Natural killer cell (primary cell): ENCODE results near the gene CHST15. TPM values are rescaled to one million over a fixed set of nuclear protein-coding genes. Genes with fewer than 3 reads are reported as not detected.

ENCODE experiments used
- ATAC-seq, 3 donors: fragments of 150-1000 bp in 2 of 3; fragments of 200-7000 bp in 1 of 3; cut with Tn5 transposase; 1 replicate in 1 of 3; 2 replicates in 2 of 3; pipeline ENCODE4 v1.10.0; 2021; ENCODE audit warnings: mild to moderate bottlenecking in 2 of 3, moderate library complexity in 2 of 3
- DNase-seq, 2 donors: peaks; one replicate each; pipeline versions ENCODE4 v3.0.0 to v3.0.0-alpha.2; 2013 to 2021; ENCODE audit warnings: mixed read lengths in 1 of 2
- H3K27ac ChIP-seq: one replicate; pipeline ENCODE4 v1.5.1; 2013; ENCODE audit warnings: mild to moderate bottlenecking, low read length
- H3K27me3 ChIP-seq: one replicate; pipeline ENCODE4 v1.6.1; 2013; ENCODE audit warnings: low read length; ENCODE audit not compliant: control insufficient read depth, insufficient read depth
- H3K36me3 ChIP-seq: one replicate; pipeline ENCODE4 v1.6.1; 2013; ENCODE audit warnings: low read length; ENCODE audit not compliant: control insufficient read depth, insufficient read depth
- H3K4me1 ChIP-seq: one replicate; pipeline ENCODE4 v1.6.1; 2013; ENCODE audit warnings: low read length; ENCODE audit not compliant: control insufficient read depth, insufficient read depth
- H3K4me3 ChIP-seq: one replicate; pipeline ENCODE4 v1.5.1; 2013; ENCODE audit warnings: low read length
- H3K9me3 ChIP-seq: one replicate; pipeline ENCODE4 v1.6.1; 2013; ENCODE audit warnings: low read length; ENCODE audit not compliant: control insufficient read depth, insufficient read depth
- H3K27ac Mint-ChIP-seq, 2 donors: one replicate each; pipeline ENCODE4 v1.8.0; 2022; ENCODE audit warnings: mild to moderate bottlenecking in 2 of 2, mixed read lengths in 2 of 2, moderate library complexity in 1 of 2
- H3K27me3 Mint-ChIP-seq, 2 donors: one replicate each; pipeline ENCODE4 v1.8.0; 2022; ENCODE audit warnings: low read depth in 2 of 2, mixed read lengths in 2 of 2
- H3K36me3 Mint-ChIP-seq: one replicate; pipeline ENCODE4 v1.8.0; 2022; ENCODE audit warnings: mixed read lengths
- H3K4me1 Mint-ChIP-seq, 2 donors: one replicate each; pipeline ENCODE4 v1.8.0; 2022; ENCODE audit warnings: mixed read lengths in 2 of 2
- H3K4me3 Mint-ChIP-seq: one replicate; pipeline ENCODE4 v1.8.0; 2022; ENCODE audit warnings: mild to moderate bottlenecking, moderate library complexity, mixed read lengths
- H3K9me3 Mint-ChIP-seq, 2 donors: one replicate each; pipeline ENCODE4 v1.8.0; 2022; ENCODE audit warnings: mixed read lengths in 2 of 2
- CTCF ChIP-seq: fragments of 200-600 bp; IDR thresholded peaks from one replicate; pipeline ENCODE4 v1.8.0; 2022; ENCODE audit warnings: antibody characterized with exemption
- WGBS: methylation state at CpG from one replicate; pipeline ENCODE4 v1.1.7; 2013; ENCODE audit warnings: missing lambda C conversion rate; ENCODE audit not compliant: insufficient coverage; 5-methylcytosine and 5-hydroxymethylcytosine counted together
- intact Hi-C: fragments of 100-400 bp; cut with micrococcal nuclease; formaldehyde crosslinking; loops from one replicate; pipeline ENCODE4 v1.14.2; 2022
- total RNA-seq, 4 donors: library from RNA; stranded (reverse); fragments of 120-200 nt in 1 of 4; gene quantifications; one replicate each; pipeline versions ENCODE4 v1.2.3 to v1.2.4, GENCODE V29; 2013 to 2022

The CHST15 gene
- total RNA-seq, 3 donors from 2014 or later (not counting 1 experiment from before 2014, with no cell fraction given), result 1.9 to 11.9 (median 8.7) TPM

GRCh38 chr10:124117511-124117785 is 24.1 kb upstream of the CHST15 start:
- Histone ChIP-seq H3K9me3 (no peaks in the 10 kb centered on the region), H3K27me3 (no peaks in the 10 kb centered on the region), H3K36me3 (no peaks in the 10 kb centered on the region), H3K4me1 (peaks cover 18% of the 10 kb centered on the region), H3K4me3 (no peak overlapping the region), H3K27ac (no peak overlapping the region)
- intact Hi-C loops, result no loop called here
- ATAC-seq (no peak), DNase-seq (no peak)
- Mint-ChIP-seq H3K36me3 (no peaks in the 10 kb centered on the region), H3K4me3 (no peak overlapping the region), H3K4me1 (no peaks in the 10 kb centered on the region), H3K9me3 (no peaks in the 10 kb centered on the region), H3K27ac (no peak overlapping the region), H3K27me3 (peaks cover 0 to 3% of the 10 kb centered on the region in 2 donors)
- 99% methylated on average over 5 of the region's 5 CpGs for WGBS
- TF ChIP-seq CTCF, result no peak

GRCh38 chr10:124116771-124117510 is 23.5 kb upstream of the CHST15 start:
- Histone ChIP-seq H3K36me3 (no peaks in the 10 kb centered on the region), H3K27me3 (no peaks in the 10 kb centered on the region), H3K4me3 (no peak overlapping the region), H3K9me3 (no peaks in the 10 kb centered on the region), H3K4me1 (peaks cover 18% of the 10 kb centered on the region), H3K27ac (no peak overlapping the region)
- TF ChIP-seq CTCF, result no peak
- H3K4me3 Mint-ChIP-seq, result no peak overlapping the region
- H3K36me3 Mint-ChIP-seq, result no peaks in the 10 kb centered on the region
- ATAC-seq (no peak), DNase-seq (no peak)
- H3K27me3 Mint-ChIP-seq, result peaks cover 0 to 3% of the 10 kb centered on the region in 2 donors
- 56% methylated on average over 12 of the region's 12 CpGs for WGBS
- intact Hi-C loops, result no loop called here
- no peaks in the 10 kb centered on the region for H3K4me1 Mint-ChIP-seq
- no peaks in the 10 kb centered on the region for H3K9me3 Mint-ChIP-seq
- no peak overlapping the region for H3K27ac Mint-ChIP-seq

GRCh38 chr10:124114696-124115095 is 21.3 kb upstream of the CHST15 start:
- no peak for DNase-seq
- Mint-ChIP-seq H3K4me3 (no peak overlapping the region), H3K27ac (no peak overlapping the region), H3K9me3 (no peaks in the 10 kb centered on the region), H3K4me1 (no peaks in the 10 kb centered on the region), H3K36me3 (no peaks in the 10 kb centered on the region), H3K27me3 (peaks cover 0 to 7% of the 10 kb centered on the region in 2 donors)
- H3K4me3 ChIP-seq, result no peak overlapping the region
- no peak for ATAC-seq
- 94% methylated on average over 4 of the region's 4 CpGs for WGBS
- H3K27ac ChIP-seq, result no peak overlapping the region
- no peaks in the 10 kb centered on the region for H3K36me3 ChIP-seq
- peaks cover 12% of the 10 kb centered on the region for H3K4me1 ChIP-seq
- H3K27me3 ChIP-seq, result no peaks in the 10 kb centered on the region
- H3K9me3 ChIP-seq, result no peaks in the 10 kb centered on the region
- intact Hi-C loops, result no loop called here
- TF ChIP-seq CTCF, result no peak
